GM13977 (cell line): ENCODE measurements around the gene LILRB1.

Experiments used
- DNase-seq: peaks from one replicate; pipeline ENCODE4 v3.0.0; 2012; ENCODE audit warnings: low spot score
- CTCF ChIP-seq: IDR thresholded peaks from 2 replicates; pipeline ENCODE4 v1.5.1; 2012; ENCODE audit warnings: mild to moderate bottlenecking, control low read depth; ENCODE audit not compliant: insufficient read depth; ENCODE audit errors: extremely low read depth, missing control alignments
- in situ Hi-C: fragments of 300-500 bp; cut with MboI; formaldehyde crosslinking; loops from one replicate; pipeline ENCODE4 v1.12.0; 2022; ENCODE audit warnings: low sequenced_read_pairs, low pct_unique_long_range_greater_than_20kb, mixed read lengths, inconsistent platforms; ENCODE audit not compliant: unreplicated experiment

Gene LILRB1

GRCh38 chr19:54644056-54644455 is 13.8 kb downstream of the LILRB1 start:
- no peak for DNase-seq
- in situ Hi-C loops: no loop called here
- no peak for TF ChIP-seq CTCF

- no peak for DNase-seq
- in situ Hi-C loops: no loop called here
- no peak for TF ChIP-seq CTCF
Observed at GRCh38 chr19:54646331-54646841, 16.1 kb downstream of the LILRB1 start.

GRCh38 chr19:54648129-54648528 is 17.8 kb downstream of the LILRB1 start:
- no peak for DNase-seq
- in situ Hi-C loops: no loop called here
- TF ChIP-seq CTCF: peak; percentile 25

GRCh38 chr19:54650108-54650655 is 19.9 kb downstream of the LILRB1 start:
- no peak for TF ChIP-seq CTCF
- in situ Hi-C loops: loop anchor here (10.0 kb wide), 1 partner anchor 165 kb away; no protein-coding TSS in a partner anchor
- DNase-seq: no peak

DNA sequence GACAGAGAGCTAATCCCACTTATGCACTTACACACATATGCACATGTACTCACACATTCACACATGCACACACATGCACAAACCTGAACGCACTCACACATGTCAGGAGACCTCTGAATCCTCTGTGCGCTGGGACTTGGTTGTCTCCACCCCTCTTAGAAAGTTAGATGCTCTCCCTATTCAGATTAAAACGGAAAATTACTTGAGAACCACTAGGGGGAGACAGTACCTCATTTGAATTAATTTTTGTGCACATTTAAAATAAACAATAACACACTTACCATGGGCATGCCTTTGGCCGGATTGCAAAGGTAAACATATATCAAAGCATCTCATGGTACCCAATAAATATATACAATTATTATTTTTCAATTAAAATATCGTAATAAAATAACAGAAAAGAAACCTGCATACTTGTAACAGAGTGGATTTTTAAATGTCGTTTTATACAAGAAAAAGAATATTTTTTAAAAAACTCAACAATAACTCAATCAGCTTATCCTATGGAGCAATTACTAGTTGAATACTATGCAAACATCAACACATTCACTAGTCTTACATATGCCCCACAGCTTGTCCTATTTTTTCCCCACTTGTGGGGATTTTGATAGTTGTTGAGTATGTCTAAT is 23.0 kb downstream of the LILRB1 start:
- TF ChIP-seq CTCF: peak; percentile 58
- in situ Hi-C loops: loop anchor here (10.0 kb wide), 1 partner anchor 168 kb away; no protein-coding TSS in a partner anchor
- DNase-seq: peak; percentile 64

- in situ Hi-C loops: loop anchor here (10.0 kb wide), 1 partner anchor 170 kb away; no protein-coding TSS in a partner anchor
- TF ChIP-seq CTCF: no peak
- DNase-seq: peak; percentile 45
Observed at GRCh38 chr19:54654447-54655321, 24.4 kb downstream of the LILRB1 start.
